K562 (cell line): ENCODE data around the gene LGALS8. TPM values are rescaled to one million over a fixed set of nuclear protein-coding genes. Genes with fewer than 3 reads are reported as not detected.
A peak's percentile ranks its signal among the peaks of the same experiment; 100 is the strongest.

ENCODE experiments used
- ATAC-seq: fragments of 200-7000 bp; cut with Tn5 transposase; 3 replicates; pipeline ENCODE4 v1.9.1; 2020; ENCODE audit warnings: moderate library complexity
- BruUV-seq: library from RNA; stranded (reverse); fragments of 400-500 nt; replicated peaks from 2 replicates; lab custom pipeline; 2021; lab: Mats Ljungman, UMichigan
- CTCF ChIA-PET: fragments of 300-600 bp; formaldehyde crosslinking; extraction: SDS; loops from one replicate; lab custom pipeline; 2021; ENCODE audit warnings: low intra/inter-chr PET ratio; lab: Yijun Ruan, JAX
- POLR2A ChIA-PET: fragments of 300-600, 350-650 bp; sonication (Branson Sonifier 250); formaldehyde crosslinking; extraction: SDS; loops from one replicate; lab custom pipeline; 2021; ENCODE audit warnings: antibody characterized with exemption, inconsistent platforms; lab: Yijun Ruan, JAX
- DNase-seq, 4 experiments: peaks; one replicate each; pipeline versions ENCODE4 v3.0.0 to v3.0.0-alpha.2; 2011 to 2018; ENCODE audit warnings: low spot score in 3 of 4, mixed read lengths in 3 of 4; ENCODE audit errors: extremely low read depth in 1 of 4
- FAIRE-seq: peaks from 2 replicates; lab custom pipeline; 2011; peaks lifted over from hg19 to GRCh38; lab: Jason Lieb, UNC
- H2AFZ ChIP-seq: 2 replicates; pipeline ENCODE4 v1.6.0; 2011; ENCODE audit warnings: low read depth, low read length, control low read depth, inconsistent platforms
- H3K27ac ChIP-seq: fragments of 200-600 bp; 3 replicates; pipeline ENCODE4 v1.8.0; 2011; ENCODE audit warnings: low read depth, mild to moderate bottlenecking, control low read depth, inconsistent platforms, low read length, moderate library complexity, mixed read lengths; ENCODE audit errors: extremely low read depth
- H3K27me3 ChIP-seq, 2 experiments: fragments of 300-600 bp in 1 of 2; 2 replicates in 1 of 2; 3 replicates in 1 of 2; pipeline versions ENCODE4 v1.6.0 to v1.8.0; 2011; ENCODE audit warnings: inconsistent platforms in 2 of 2, low read length in 2 of 2, mild to moderate bottlenecking in 1 of 2, mixed read lengths in 1 of 2, moderate library complexity in 1 of 2; ENCODE audit not compliant: control insufficient read depth in 2 of 2, insufficient read depth in 2 of 2
- H3K36me3 ChIP-seq: fragments of 300-600 bp; 3 replicates; pipeline ENCODE4 v1.8.0; 2011; ENCODE audit warnings: mild to moderate bottlenecking, low read length, inconsistent platforms; ENCODE audit not compliant: control insufficient read depth, insufficient read depth
- H3K4me1 ChIP-seq, 2 experiments: fragments of 200-600 bp in 1 of 2; replicated peaks in 1 of 2; 2 replicates in 1 of 2; 3 replicates in 1 of 2; pipeline versions ENCODE4 v1.5.1 to v1.8.0; 2011; ENCODE audit warnings: inconsistent platforms in 2 of 2, low read length in 2 of 2, mild to moderate bottlenecking in 1 of 2, mixed read lengths in 1 of 2, moderate library complexity in 1 of 2; ENCODE audit not compliant: control insufficient read depth in 2 of 2, insufficient read depth in 2 of 2
- H3K4me2 ChIP-seq: 2 replicates; pipeline ENCODE4 v1.6.1; 2011; ENCODE audit warnings: low read length, control low read depth, inconsistent platforms, mixed read lengths; ENCODE audit not compliant: insufficient read depth
- H3K4me3 ChIP-seq: fragments of 200-600 bp; sonication (generic), shearing (Covaris generic); 2 replicates; pipeline ENCODE4 v1.5.1; 2016; ENCODE audit warnings: control low read depth, inconsistent platforms
- H3K79me2 ChIP-seq: fragments of 200-600 bp; 3 replicates; pipeline ENCODE4 v1.8.0; 2011; ENCODE audit warnings: low read length, inconsistent platforms; ENCODE audit not compliant: control insufficient read depth, insufficient read depth
- H3K9ac ChIP-seq, 2 experiments: 2 replicates each; pipeline versions ENCODE4 v1.6.0 to v1.6.1; 2011; ENCODE audit warnings: low read depth in 2 of 2, low read length in 2 of 2, control low read depth in 1 of 2, inconsistent platforms in 1 of 2, mild to moderate bottlenecking in 1 of 2, mixed read lengths in 1 of 2; ENCODE audit not compliant: insufficient read depth in 1 of 2
- H3K9me1 ChIP-seq: one replicate; pipeline ENCODE4 v1.6.0; 2011; ENCODE audit warnings: inconsistent platforms, mild to moderate bottlenecking, low read length, moderate library complexity; ENCODE audit not compliant: control insufficient read depth, insufficient read depth
- H3K9me3 ChIP-seq: replicated peaks from 2 replicates; pipeline ENCODE4 v1.5.1; 2011; ENCODE audit warnings: low read depth, low read length, inconsistent platforms; ENCODE audit not compliant: control insufficient read depth, insufficient read depth
- H4K20me1 ChIP-seq: replicated peaks from 2 replicates; pipeline ENCODE4 v1.6.1; 2011; ENCODE audit warnings: low read length, inconsistent platforms, mixed read lengths; ENCODE audit not compliant: control insufficient read depth, insufficient read depth
- CEBPB ChIP-seq: fragments of 450-650 bp; IDR thresholded peaks from 2 replicates; pipeline ENCODE4 v1.6.1; 2016; ENCODE audit warnings: missing genetic modification characterization, missing compliant biosample characterization
- JUND ChIP-seq, 2 experiments: IDR thresholded peaks; 2 replicates in 1 of 2; 3 replicates in 1 of 2; pipeline ENCODE4 v1.6.1; 2011; ENCODE audit warnings: borderline replicate concordance in 2 of 2, low read depth in 2 of 2, low read length in 2 of 2, improper control_type of control experiment in 1 of 2, missing biosample characterization in 1 of 2, missing genetic modification characterization in 1 of 2, missing genetic modification reagents in 1 of 2
- MTA2 ChIP-seq: fragments of 450-650 bp; IDR thresholded peaks from 2 replicates; pipeline ENCODE4 v1.6.1; 2016; ENCODE audit warnings: low read depth
- MYNN ChIP-seq, 2 experiments: sonication (generic); formaldehyde crosslinking in 1 of 2; IDR thresholded peaks; 2 replicates each; pipeline versions ENCODE4 v1.5.0 to v1.6.1; 2016 to 2020; ENCODE audit warnings: antibody characterized with exemption in 1 of 2, missing genetic modification reagents in 1 of 2
- POLR2H ChIP-seq: IDR thresholded peaks from 2 replicates; pipeline ENCODE4 v1.6.1; 2016; ENCODE audit warnings: missing genetic modification characterization, low read depth, mild to moderate bottlenecking, control low read depth, missing compliant biosample characterization, moderate library complexity
- ZNF79 ChIP-seq: fragments of 250-450 bp; sonication (Bioruptor Pico); IDR thresholded peaks from 2 replicates; pipeline ENCODE4 v1.4.0; 2020; ENCODE audit warnings: low read depth, mild to moderate bottlenecking, moderate library complexity
- WGBS: fragments of 100-300 bp; shearing (Covaris generic); methylation state at CpG from one replicate; pipeline ENCODE4 v1.1.6; 2016; ENCODE audit warnings: low coverage, mixed read lengths; ENCODE audit not compliant: insufficient coverage; ENCODE audit errors: missing lambda C conversion rate; 5-methylcytosine and 5-hydroxymethylcytosine counted together
- in situ Hi-C: fragments of 300-500 bp; cut with MboI; formaldehyde crosslinking; loops from 4 replicates; pipeline ENCODE4 v1.15.0; 2018; ENCODE audit warnings: inconsistent platforms, mixed read lengths
- intact Hi-C: fragments of 100-400 bp; cut with micrococcal nuclease; formaldehyde crosslinking; loops from 2 replicates; pipeline ENCODE4 v1.14.2; 2022
- polyA plus RNA-seq, 8 experiments: library from polyadenylated mRNA; depleted of rRNA in 4 of 8; stranded (reverse) in 5 of 8; unstranded in 3 of 8; fragments of >200 nt; fragmentation: Nextera tagmentation in 2 of 8; fragmentation: Illumina TruSeq in 1 of 8; extraction: Ambion mirVana in 2 of 8; extraction: Trizol in 1 of 8; gene quantifications; 2 replicates each; pipeline versions ENCODE4 v1.2.1 to v1.2.3, GENCODE V29; 2011 to 2014; ENCODE audit warnings: inconsistent platforms in 1 of 8, missing spikeins in 1 of 8
- total RNA-seq, 7 experiments: library from RNA; depleted of rRNA in 6 of 7; stranded (reverse); fragments of >200 nt in 6 of 7; fragmentation: Illumina TruSeq in 2 of 7; extraction: Trizol in 2 of 7; gene quantifications; 2 replicates each; pipeline versions ENCODE4 v1.2.1 to v1.2.3, GENCODE V29; 2011 to 2021; ENCODE audit warnings: low replicate concordance in 1 of 7
- TF ChIP-seq, protein P1 (sequence below): conservative IDR thresholded peaks from 2 replicates; pipeline ENCODE4 v1.6.1; 2011; ENCODE audit warnings: low read depth, mild to moderate bottlenecking, low read length; ENCODE audit not compliant: control insufficient read depth
- TF ChIP-seq, protein P2 (sequence below): fragments of 450-650 bp; formaldehyde crosslinking; IDR thresholded peaks from 2 replicates; pipeline ENCODE4 v1.4.0; 2020; ENCODE audit warnings: mild to moderate bottlenecking, moderate library complexity

LGALS8 gene
- total and polyA plus RNA-seq, 9 of the 15 experiments (the other 6 are each of a cell fraction or from before 2014, with no cell fraction given): 57.4 to 87.7 (median 70.3) TPM

DNA sequence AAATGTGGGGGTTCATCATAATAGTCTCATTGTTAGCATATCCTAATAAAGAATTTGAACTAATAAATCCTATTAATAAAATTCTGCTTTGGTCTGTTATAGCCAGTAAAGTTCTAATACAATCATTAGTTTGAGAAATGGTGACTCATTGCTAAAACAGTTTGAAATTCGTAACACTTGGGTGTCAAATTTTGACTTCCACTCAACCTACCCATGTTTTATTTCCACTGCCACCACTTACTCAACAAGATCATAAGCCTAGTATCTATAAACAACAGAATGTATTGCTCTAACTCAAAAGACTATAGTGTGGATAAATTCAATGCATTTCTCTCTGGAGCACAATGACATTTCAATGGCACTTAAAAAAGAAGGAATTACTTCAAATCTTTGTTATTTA is 29.1 kb downstream of the LGALS8 start (continued):
- TF ChIP-seq, protein P1, sequence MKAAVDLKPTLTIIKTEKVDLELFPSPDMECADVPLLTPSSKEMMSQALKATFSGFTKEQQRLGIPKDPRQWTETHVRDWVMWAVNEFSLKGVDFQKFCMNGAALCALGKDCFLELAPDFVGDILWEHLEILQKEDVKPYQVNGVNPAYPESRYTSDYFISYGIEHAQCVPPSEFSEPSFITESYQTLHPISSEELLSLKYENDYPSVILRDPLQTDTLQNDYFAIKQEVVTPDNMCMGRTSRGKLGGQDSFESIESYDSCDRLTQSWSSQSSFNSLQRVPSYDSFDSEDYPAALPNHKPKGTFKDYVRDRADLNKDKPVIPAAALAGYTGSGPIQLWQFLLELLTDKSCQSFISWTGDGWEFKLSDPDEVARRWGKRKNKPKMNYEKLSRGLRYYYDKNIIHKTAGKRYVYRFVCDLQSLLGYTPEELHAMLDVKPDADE: no peak
- TF ChIP-seq, protein P2, sequence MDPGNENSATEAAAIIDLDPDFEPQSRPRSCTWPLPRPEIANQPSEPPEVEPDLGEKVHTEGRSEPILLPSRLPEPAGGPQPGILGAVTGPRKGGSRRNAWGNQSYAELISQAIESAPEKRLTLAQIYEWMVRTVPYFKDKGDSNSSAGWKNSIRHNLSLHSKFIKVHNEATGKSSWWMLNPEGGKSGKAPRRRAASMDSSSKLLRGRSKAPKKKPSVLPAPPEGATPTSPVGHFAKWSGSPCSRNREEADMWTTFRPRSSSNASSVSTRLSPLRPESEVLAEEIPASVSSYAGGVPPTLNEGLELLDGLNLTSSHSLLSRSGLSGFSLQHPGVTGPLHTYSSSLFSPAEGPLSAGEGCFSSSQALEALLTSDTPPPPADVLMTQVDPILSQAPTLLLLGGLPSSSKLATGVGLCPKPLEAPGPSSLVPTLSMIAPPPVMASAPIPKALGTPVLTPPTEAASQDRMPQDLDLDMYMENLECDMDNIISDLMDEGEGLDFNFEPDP (CRISPR knock-in tag): no peak
- no peak for TF ChIP-seq CEBPB
- TF ChIP-seq JUND (IDR thresholded peaks at IDR 0.05; ENCODE audit: borderline replicate concordance, low read depth, low read length): no peak
- TF ChIP-seq JUND (tag; IDR thresholded peaks at IDR 0.05; ENCODE audit: borderline replicate concordance, low read depth, low read length): no peak; the same call in 2 of the 3 replicates
- TF ChIP-seq MTA2: no peak
- peak; percentile 26; the same call in 1 of the 2 replicates for TF ChIP-seq POLR2H (tag)

DNA sequence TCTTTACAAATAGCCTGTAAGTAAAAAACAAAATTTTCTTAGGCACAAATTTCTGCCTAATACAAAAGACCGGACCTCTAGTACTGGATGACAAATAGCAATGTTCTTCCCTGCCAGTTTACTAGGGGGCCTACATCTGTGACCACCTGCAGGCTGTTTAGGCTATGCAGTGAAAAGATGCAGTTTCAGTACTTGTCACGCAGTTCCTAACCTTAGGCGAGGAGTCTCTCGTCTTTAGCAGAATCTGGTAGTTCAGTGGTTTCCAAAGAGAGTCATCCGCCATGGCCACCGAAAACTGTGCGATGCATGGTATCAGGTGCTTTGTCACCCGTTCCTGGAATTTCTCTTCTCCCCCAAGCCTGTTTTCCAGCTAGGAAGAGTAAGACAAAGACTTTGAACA is 29.6 kb downstream of the LGALS8 start:
- TF ChIP-seq MYNN (IDR thresholded peaks at IDR 0.05): no peak
- TF ChIP-seq MYNN (CRISPR knock-in tag; IDR thresholded peaks at IDR 0.05): no peak
- TF ChIP-seq ZNF79 (CRISPR knock-in tag): 0 out of 2 replicates have a peak, but pooled peaks have one; percentile 8
- 0 out of 2 replicates have a peak, but pooled peaks have one; percentile 6 for TF ChIP-seq POLR2H (tag)
- DNase-seq (no peak), ATAC-seq (no peak), FAIRE-seq (no peak)
- Histone ChIP-seq H3K9me3 (no peaks in the 10 kb centered on the region), H3K9ac (no peak overlapping the region), H3K27ac (no peak overlapping the region), H3K4me1 (peaks cover 0 to 5% of the 10 kb centered on the region in 2 experiments; a peak in 3 of 5 replicates), H3K36me3 (peaks cover 97% of the 10 kb centered on the region), H3K4me3 (no peak overlapping the region), H2AFZ (no peak overlapping the region), H3K27me3 (no peaks in the 10 kb centered on the region), H3K4me2 (no peak overlapping the region), H3K9me1 (no peaks in the 10 kb centered on the region), H4K20me1 (no peaks in the 10 kb centered on the region), H3K79me2 (no peaks in the 10 kb centered on the region)
- intact Hi-C loops (no loop called here), in situ Hi-C loops (no loop called here)
- ChIA-PET POLR2A (no interaction called here), CTCF (no interaction called here)
- BruUV-seq: no TSS peak
- 67% methylated on average over 8 of the region's 8 CpGs for WGBS
